GM23338 (cell line): ENCODE data around the gene TBC1D14. TPM values are rescaled to one million over a fixed set of nuclear protein-coding genes. Genes with fewer than 3 reads are reported as not detected.

Experiments used
- ATAC-seq: fragments of 200-7000 bp; cut with Tn5 transposase; 3 replicates; pipeline ENCODE4 v1.9.1; 2020
- DNase-seq: peaks from one replicate; pipeline ENCODE4 v3.0.0-alpha.2; 2015; ENCODE audit warnings: low spot score
- H2AFZ ChIP-seq: fragments of 200-600 bp; sonication (generic); 2 replicates; pipeline ENCODE4 v1.8.0; 2016; ENCODE audit warnings: antibody characterized with exemption, mild to moderate bottlenecking, moderate library complexity
- H3F3A ChIP-seq: fragments of 200-600 bp; sonication (generic); replicated peaks from 2 replicates; pipeline ENCODE4 v1.8.0; 2017; ENCODE audit warnings: antibody characterized with exemption, mixed run types, low read depth
- H3K27ac ChIP-seq: fragments of 200-600 bp; sonication (generic); 2 replicates; pipeline ENCODE4 v1.6.1; 2016; ENCODE audit warnings: low read depth
- H3K27me3 ChIP-seq: fragments of 200-600 bp; sonication (generic); 2 replicates; pipeline ENCODE4 v1.8.0; 2016; ENCODE audit warnings: mild to moderate bottlenecking, mixed run types, moderate library complexity; ENCODE audit not compliant: insufficient read depth
- H3K36me3 ChIP-seq: fragments of 200-600 bp; sonication (generic); 2 replicates; pipeline ENCODE4 v1.8.0; 2016; ENCODE audit warnings: mild to moderate bottlenecking; ENCODE audit not compliant: insufficient read depth
- H3K4me1 ChIP-seq: fragments of 200-600 bp; sonication (generic); 2 replicates; pipeline ENCODE4 v1.8.0; 2016; ENCODE audit warnings: mild to moderate bottlenecking, moderate library complexity; ENCODE audit not compliant: insufficient read depth
- H3K4me2 ChIP-seq: fragments of 200-600 bp; sonication (generic); 2 replicates; pipeline ENCODE4 v1.7.1; 2017; ENCODE audit warnings: mixed run types
- H3K4me3 ChIP-seq: fragments of 200-600 bp; sonication (generic); 2 replicates; pipeline ENCODE4 v1.6.1; 2016; ENCODE audit warnings: mixed run types
- H3K79me2 ChIP-seq: fragments of 200-600 bp; sonication (generic); replicated peaks from 2 replicates; pipeline ENCODE4 v1.8.0; 2017; ENCODE audit warnings: mild to moderate bottlenecking; ENCODE audit not compliant: insufficient read depth
- H3K9me2 ChIP-seq: fragments of 200-600 bp; sonication (generic); 2 replicates; pipeline ENCODE4 v1.8.0; 2017; ENCODE audit not compliant: insufficient read depth
- H4K20me1 ChIP-seq: fragments of 200-600 bp; sonication (generic); replicated peaks from 2 replicates; pipeline ENCODE4 v1.8.0; 2017; ENCODE audit warnings: mild to moderate bottlenecking; ENCODE audit not compliant: insufficient read depth
- H3K27ac Mint-ChIP-seq: 2 replicates; pipeline ENCODE4 v1.8.0; 2020; ENCODE audit warnings: inconsistent platforms, mild to moderate bottlenecking, moderate library complexity, mixed read lengths
- H3K27me3 Mint-ChIP-seq: 3 replicates; pipeline ENCODE4 v1.8.0; 2022; ENCODE audit warnings: low read depth, mild to moderate bottlenecking, moderate library complexity, mixed read lengths, inconsistent platforms; ENCODE audit not compliant: insufficient read depth, poor library complexity
- H3K36me3 Mint-ChIP-seq: 3 replicates; pipeline ENCODE4 v1.8.0; 2021; ENCODE audit warnings: low read depth, mild to moderate bottlenecking, inconsistent platforms, moderate library complexity, mixed read lengths
- H3K4me1 Mint-ChIP-seq: 3 replicates; pipeline ENCODE4 v1.8.0; 2020; ENCODE audit warnings: mild to moderate bottlenecking, inconsistent platforms, mixed read lengths
- H3K4me3 Mint-ChIP-seq: 3 replicates; pipeline ENCODE4 v1.8.0; 2021; ENCODE audit warnings: moderate library complexity, mild to moderate bottlenecking, inconsistent platforms, mixed read lengths
- H3K9me3 Mint-ChIP-seq: 3 replicates; pipeline ENCODE4 v1.8.0; 2020; ENCODE audit warnings: moderate library complexity, mild to moderate bottlenecking, inconsistent platforms, mixed read lengths
- CREB1 ChIP-seq: fragments of 250-450 bp; sonication (Bioruptor Pico); IDR thresholded peaks from 2 replicates; pipeline ENCODE4 v1.5.0; 2020; ENCODE audit warnings: low read depth, mild to moderate bottlenecking, moderate library complexity
- ETS1 ChIP-seq: IDR thresholded peaks from 2 replicates; pipeline ENCODE4 v1.6.1; 2016; ENCODE audit warnings: antibody characterized with exemption
- JUNB ChIP-seq: IDR thresholded peaks from one replicate; pipeline ENCODE4 v1.6.1; 2016; ENCODE audit warnings: antibody characterized with exemption; ENCODE audit not compliant: unreplicated experiment
- NANOG ChIP-seq: IDR thresholded peaks from 2 replicates; pipeline ENCODE4 v1.6.1; 2016; ENCODE audit warnings: antibody characterized with exemption, borderline replicate concordance
- STAT1 ChIP-seq: IDR thresholded peaks from one replicate; pipeline ENCODE4 v1.6.1; 2016; ENCODE audit warnings: antibody characterized with exemption; ENCODE audit not compliant: unreplicated experiment
- ZNF462 ChIP-seq: fragments of 250-450 bp; sonication (Bioruptor Pico); IDR thresholded peaks from 2 replicates; pipeline ENCODE4 v1.5.0; 2020; ENCODE audit warnings: mild to moderate bottlenecking, moderate library complexity
- polyA plus RNA-seq: library from polyadenylated mRNA; unstranded; fragments of >200 nt; fragmentation: Nextera tagmentation; extraction: Ambion mirVana; gene quantifications from 2 replicates; pipeline ENCODE4 v1.2.1, GENCODE V29; 2016
- total RNA-seq: library from RNA; depleted of rRNA; stranded (reverse); fragments of >200 nt; shearing (Covaris generic); gene quantifications from 2 replicates; pipeline ENCODE4 v1.2.3, GENCODE V29; 2014
- TF ChIP-seq, protein P1 (sequence below), 2 experiments: fragments of 200-600 bp in 1 of 2; sonication (generic) in 1 of 2; conservative IDR thresholded peaks; 2 replicates each; pipeline versions ENCODE4 v1.5.1 to v1.6.1; 2016 to 2017; ENCODE audit warnings: antibody characterized with exemption in 2 of 2, low read depth in 2 of 2, mild to moderate bottlenecking in 2 of 2, moderate library complexity in 1 of 2

The TBC1D14 gene
- total and polyA plus RNA-seq, 2 experiments from 2014 or later = 18.2 to 59.7 TPM

GRCh38 chr4:6875431-6875831 is 34.2 kb upstream of the TBC1D14 start (continued):
- TF ChIP-seq ZNF462 (CRISPR knock-in tag) (no peak), CREB1 (no peak), NANOG (no peak), JUNB (no peak)

GRCh38 chr4:6876440-6876839 is 33.2 kb upstream of the TBC1D14 start:
- Histone ChIP-seq H3F3A (0 out of 2 replicates have a peak, but pooled peaks cover 9% of the 10 kb centered on the region), H3K9me2 (no peaks in the 10 kb centered on the region), H3K4me3 (no peak overlapping the region), H3K36me3 (peaks cover 11% of the 10 kb centered on the region; the same call in 1 of the 2 replicates), H3K27me3 (no peaks in the 10 kb centered on the region), H4K20me1 (peaks cover 10% of the 10 kb centered on the region), H3K4me2 (no peak overlapping the region), H3K79me2 (no peaks in the 10 kb centered on the region), H2AFZ (no peak overlapping the region), H3K4me1 (no peaks in the 10 kb centered on the region; the same call in 1 of the 2 replicates), H3K27ac (no peak overlapping the region)
- H3K27me3 Mint-ChIP-seq = peaks cover 8% of the 10 kb centered on the region
- ATAC-seq (no peak), DNase-seq (no peak)
- H3K9me3 Mint-ChIP-seq = no peaks in the 10 kb centered on the region
- H3K4me3 Mint-ChIP-seq = no peak overlapping the region
- no peak overlapping the region for H3K27ac Mint-ChIP-seq
- peaks cover 69% of the 10 kb centered on the region for H3K36me3 Mint-ChIP-seq
- H3K4me1 Mint-ChIP-seq = 0 out of 3 replicates have a peak, but pooled peaks cover 2% of the 10 kb centered on the region
- no peak for TF ChIP-seq CREB1
- TF ChIP-seq, protein P1, sequence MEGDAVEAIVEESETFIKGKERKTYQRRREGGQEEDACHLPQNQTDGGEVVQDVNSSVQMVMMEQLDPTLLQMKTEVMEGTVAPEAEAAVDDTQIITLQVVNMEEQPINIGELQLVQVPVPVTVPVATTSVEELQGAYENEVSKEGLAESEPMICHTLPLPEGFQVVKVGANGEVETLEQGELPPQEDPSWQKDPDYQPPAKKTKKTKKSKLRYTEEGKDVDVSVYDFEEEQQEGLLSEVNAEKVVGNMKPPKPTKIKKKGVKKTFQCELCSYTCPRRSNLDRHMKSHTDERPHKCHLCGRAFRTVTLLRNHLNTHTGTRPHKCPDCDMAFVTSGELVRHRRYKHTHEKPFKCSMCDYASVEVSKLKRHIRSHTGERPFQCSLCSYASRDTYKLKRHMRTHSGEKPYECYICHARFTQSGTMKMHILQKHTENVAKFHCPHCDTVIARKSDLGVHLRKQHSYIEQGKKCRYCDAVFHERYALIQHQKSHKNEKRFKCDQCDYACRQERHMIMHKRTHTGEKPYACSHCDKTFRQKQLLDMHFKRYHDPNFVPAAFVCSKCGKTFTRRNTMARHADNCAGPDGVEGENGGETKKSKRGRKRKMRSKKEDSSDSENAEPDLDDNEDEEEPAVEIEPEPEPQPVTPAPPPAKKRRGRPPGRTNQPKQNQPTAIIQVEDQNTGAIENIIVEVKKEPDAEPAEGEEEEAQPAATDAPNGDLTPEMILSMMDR (conservative IDR thresholded peaks at IDR 0.05; ENCODE audit: low read depth in 2 of 2) = no peak
- no peak for TF ChIP-seq ETS1
- TF ChIP-seq ZNF462 (CRISPR knock-in tag) = no peak
- TF ChIP-seq STAT1 = no peak
